Trophoblast cell (in vitro differentiated cells and primary cell): ENCODE results near the gene WNT16.

ENCODE experiments used
- DNase-seq, 2 donors: peaks; one replicate each; pipeline ENCODE4 v3.0.0-alpha.2; 2016
- H2AFZ ChIP-seq: 2 replicates; pipeline ENCODE4 v1.6.1; 2013; ENCODE audit warnings: low read length, moderate library complexity, mild to moderate bottlenecking; ENCODE audit not compliant: insufficient read depth, poor library complexity
- H2AK5ac ChIP-seq: 2 replicates; pipeline ENCODE4 v1.6.1; 2013; ENCODE audit warnings: mild to moderate bottlenecking, low read length
- H2BK120ac ChIP-seq: 2 replicates; pipeline ENCODE4 v1.6.1; 2013; ENCODE audit warnings: low read length, mild to moderate bottlenecking, moderate library complexity; ENCODE audit not compliant: insufficient read depth, poor library complexity
- H2BK12ac ChIP-seq: 2 replicates; pipeline ENCODE4 v1.6.1; 2013; ENCODE audit warnings: mild to moderate bottlenecking, low read length, moderate library complexity
- H2BK5ac ChIP-seq: 2 replicates; pipeline ENCODE4 v1.6.1; 2013; ENCODE audit warnings: low read length, low read depth, moderate library complexity, mild to moderate bottlenecking; ENCODE audit not compliant: poor library complexity
- H3K14ac ChIP-seq: 2 replicates; pipeline ENCODE4 v1.6.1; 2013; ENCODE audit warnings: mild to moderate bottlenecking, low read length
- H3K18ac ChIP-seq: 2 replicates; pipeline ENCODE4 v1.6.1; 2013; ENCODE audit warnings: mild to moderate bottlenecking, low read length
- H3K23ac ChIP-seq: 2 replicates; pipeline ENCODE4 v1.6.1; 2013; ENCODE audit warnings: low read length
- H3K27ac ChIP-seq: 2 replicates; pipeline ENCODE4 v1.5.1; 2013; ENCODE audit warnings: low read depth, mild to moderate bottlenecking, inconsistent platforms, low read length, moderate library complexity
- H3K27me3 ChIP-seq: 2 replicates; pipeline ENCODE4 v1.6.1; 2013; ENCODE audit warnings: inconsistent platforms, mild to moderate bottlenecking, low read length, moderate library complexity; ENCODE audit not compliant: insufficient read depth
- H3K36me3 ChIP-seq, 2 experiments: 1 replicate in 1 of 2; 2 replicates in 1 of 2; pipeline ENCODE4 v1.6.1; 2013; ENCODE audit warnings: low read length in 2 of 2, mild to moderate bottlenecking in 2 of 2, moderate library complexity in 1 of 2; ENCODE audit not compliant: insufficient read depth in 2 of 2, control insufficient read depth in 1 of 2
- H3K4ac ChIP-seq: 2 replicates; pipeline ENCODE4 v1.6.1; 2013; ENCODE audit warnings: low read depth, mild to moderate bottlenecking, low read length, moderate library complexity
- H3K4me1 ChIP-seq, 2 experiments: 1 replicate in 1 of 2; 2 replicates in 1 of 2; pipeline ENCODE4 v1.6.1; 2013; ENCODE audit warnings: low read length in 2 of 2, mild to moderate bottlenecking in 2 of 2, moderate library complexity in 1 of 2; ENCODE audit not compliant: insufficient read depth in 2 of 2, control insufficient read depth in 1 of 2
- H3K4me2 ChIP-seq: 2 replicates; pipeline ENCODE4 v1.6.1; 2013; ENCODE audit warnings: inconsistent platforms, mild to moderate bottlenecking, low read length, moderate library complexity
- H3K4me3 ChIP-seq: 2 replicates; pipeline ENCODE4 v1.5.1; 2013; ENCODE audit warnings: mild to moderate bottlenecking, low read depth, low read length, inconsistent platforms
- H3K79me1 ChIP-seq: one replicate; pipeline ENCODE4 v1.6.1; 2013; ENCODE audit warnings: low read length
- H3K79me2 ChIP-seq: 2 replicates; pipeline ENCODE4 v1.6.1; 2013; ENCODE audit warnings: low read length, mild to moderate bottlenecking; ENCODE audit not compliant: control insufficient read depth, insufficient read depth, poor library complexity
- H3K9ac ChIP-seq: 2 replicates; pipeline ENCODE4 v1.6.1; 2013; ENCODE audit warnings: mild to moderate bottlenecking, low read length
- H3K9me3 ChIP-seq: 2 replicates; pipeline ENCODE4 v1.6.1; 2013; ENCODE audit warnings: low read depth, mild to moderate bottlenecking, control low read depth, inconsistent platforms, low read length; ENCODE audit not compliant: insufficient read depth
- H4K12ac ChIP-seq: 2 replicates; pipeline ENCODE4 v1.6.1; 2013; ENCODE audit warnings: low read depth, mild to moderate bottlenecking, low read length, moderate library complexity
- H4K8ac ChIP-seq: 2 replicates; pipeline ENCODE4 v1.6.1; 2013; ENCODE audit warnings: low read depth, mild to moderate bottlenecking, low read length, moderate library complexity
- H4K91ac ChIP-seq: one replicate; pipeline ENCODE4 v1.6.1; 2013; ENCODE audit warnings: low read depth, mild to moderate bottlenecking, low read length, moderate library complexity
- WGBS: extraction: QIAGEN DNeasy Blood & Tissue Kit; methylation state at CpG from one replicate; pipeline ENCODE4 v1.1.7; 2013; ENCODE audit warnings: missing lambda C conversion rate; ENCODE audit not compliant: insufficient read length, insufficient coverage; ENCODE audit errors: extremely low coverage; 5-methylcytosine and 5-hydroxymethylcytosine counted together

The WNT16 gene

DNA sequence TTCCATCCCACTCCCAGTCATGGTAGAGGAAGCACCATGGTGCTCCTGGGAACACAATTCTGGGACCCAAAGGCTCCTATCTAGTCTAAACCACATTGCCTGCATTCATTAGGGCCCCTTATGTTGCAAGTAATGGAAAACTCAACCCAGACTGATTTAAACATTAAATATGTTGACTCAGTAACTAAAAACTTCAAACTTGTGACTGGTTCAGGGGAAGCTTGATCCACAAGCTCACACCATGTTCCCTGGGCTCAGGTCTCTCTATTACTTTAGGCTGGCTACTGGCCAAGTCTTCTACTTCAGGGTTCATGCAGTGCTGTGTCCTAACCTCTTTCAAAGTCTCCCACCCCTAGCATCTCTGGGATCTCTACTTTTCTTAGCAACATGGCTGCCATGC lies 13.1 kb downstream of the WNT16 start:
- no peak for DNase-seq
- no peak overlapping the region for H2BK120ac ChIP-seq
- H3K4ac ChIP-seq: no peak overlapping the region

GRCh38 chr7:121342631-121343030 lies 13.8 kb downstream of the WNT16 start:
- DNase-seq: no peak
- Histone ChIP-seq H3K79me1 (no peaks in the 10 kb centered on the region), H2AK5ac (no peak overlapping the region), H3K18ac (no peak overlapping the region), H2BK12ac (no peak overlapping the region), H3K4me2 (no peak overlapping the region), H3K9ac (no peak overlapping the region), H3K4me1 (no peaks in the 10 kb centered on the region), H4K8ac (no peak overlapping the region), H3K9me3 (no peaks in the 10 kb centered on the region), H3K23ac (no peak overlapping the region), H3K14ac (no peak overlapping the region), H4K91ac (no peak overlapping the region), H3K4me3 (no peak overlapping the region), H3K27me3 (no peaks in the 10 kb centered on the region), H3K27ac (no peak overlapping the region), H2BK120ac (no peak overlapping the region), H2BK5ac (no peak overlapping the region), H3K36me3 (no peaks in the 10 kb centered on the region), H3K4ac (no peak overlapping the region), H2AFZ (no peak overlapping the region), H3K79me2 (no peaks in the 10 kb centered on the region), H4K12ac (no peak overlapping the region)
- WGBS: no CpG with 5 or more reads among the region's 4 CpGs

More for the DNA sequence above, 13.1 kb downstream of the WNT16 start:
- Histone ChIP-seq H3K18ac (no peak overlapping the region), H3K79me2 (no peaks in the 10 kb centered on the region), H3K14ac (no peak overlapping the region), H3K79me1 (no peaks in the 10 kb centered on the region), H3K36me3 (no peaks in the 10 kb centered on the region), H4K8ac (no peak overlapping the region), H4K91ac (no peak overlapping the region), H3K4me1 (no peaks in the 10 kb centered on the region), H2BK12ac (no peak overlapping the region), H3K9ac (no peak overlapping the region), H3K27ac (no peak overlapping the region), H4K12ac (no peak overlapping the region), H3K9me3 (no peaks in the 10 kb centered on the region), H3K4me2 (no peak overlapping the region), H2BK5ac (no peak overlapping the region), H2AK5ac (no peak overlapping the region), H3K23ac (no peak overlapping the region), H3K27me3 (no peaks in the 10 kb centered on the region), H2AFZ (no peak overlapping the region), H3K4me3 (no peak overlapping the region)

DNA sequence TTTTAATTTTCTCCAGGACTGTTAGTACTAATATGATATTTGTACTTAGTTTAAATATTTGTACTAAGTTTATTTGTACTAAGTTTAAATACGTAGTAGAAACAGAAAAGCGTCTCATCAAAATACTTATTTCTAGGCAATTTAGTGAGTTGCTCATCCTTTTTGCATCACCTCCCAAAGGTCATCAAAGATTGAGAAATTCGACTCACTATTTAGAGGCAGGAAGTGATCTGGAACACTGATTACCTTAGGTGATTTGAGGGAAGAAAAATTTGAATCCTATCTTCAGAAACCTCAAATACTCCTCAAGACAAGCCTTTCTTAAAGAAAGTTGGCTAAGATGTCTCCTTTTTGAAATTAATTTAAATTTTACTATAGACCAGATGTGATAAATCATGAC lies 14.5 kb downstream of the WNT16 start:
- Histone ChIP-seq H3K36me3 (no peaks in the 10 kb centered on the region), H3K9ac (no peak overlapping the region), H3K14ac (no peak overlapping the region), H4K12ac (no peak overlapping the region), H2BK5ac (no peak overlapping the region), H3K79me2 (no peaks in the 10 kb centered on the region), H3K27ac (no peak overlapping the region), H2AFZ (no peak overlapping the region), H3K79me1 (no peaks in the 10 kb centered on the region), H3K4me2 (no peak overlapping the region), H3K4ac (no peak overlapping the region), H3K27me3 (no peaks in the 10 kb centered on the region), H4K91ac (no peak overlapping the region), H3K18ac (no peak overlapping the region), H4K8ac (no peak overlapping the region), H3K4me3 (no peak overlapping the region), H3K23ac (no peak overlapping the region), H2BK120ac (no peak overlapping the region), H2AK5ac (no peak overlapping the region), H2BK12ac (no peak overlapping the region), H3K9me3 (no peaks in the 10 kb centered on the region), H3K4me1 (no peaks in the 10 kb centered on the region)
- peak in 1 of 2 donors; percentile 26 for DNase-seq
- no CpG with 5 or more reads among the region's 3 CpGs for WGBS

DNA sequence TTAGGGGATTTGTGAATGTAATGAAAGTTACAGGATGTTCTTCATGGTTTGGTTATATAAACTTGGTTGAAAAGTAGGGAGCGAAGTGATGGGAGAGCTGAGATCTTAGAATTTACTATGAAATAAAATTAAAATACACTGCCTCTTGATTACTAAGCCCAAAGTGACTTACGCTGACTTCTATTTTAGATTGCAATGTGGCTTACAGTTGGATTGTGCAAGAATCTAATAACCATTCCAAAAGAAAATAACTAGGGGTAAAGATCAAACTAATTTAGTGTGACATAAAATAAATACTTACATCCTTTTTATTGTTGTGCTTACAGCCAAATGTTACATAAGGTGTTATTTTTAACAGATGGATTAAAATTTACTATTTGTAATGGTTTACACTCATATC lies 15.3 kb downstream of the WNT16 start:
- no peak overlapping the region for H3K18ac ChIP-seq
- H4K8ac ChIP-seq: no peak overlapping the region
- no peak overlapping the region for H3K4me3 ChIP-seq
- no peaks in the 10 kb centered on the region for H3K9me3 ChIP-seq
- no peak overlapping the region for H3K14ac ChIP-seq
- no peak overlapping the region for H3K27ac ChIP-seq
- no CpG with 5 or more reads among the region's 2 CpGs for WGBS
- H2AFZ ChIP-seq: no peak overlapping the region
- no peak for DNase-seq
- H3K27me3 ChIP-seq: no peaks in the 10 kb centered on the region
- no peaks in the 10 kb centered on the region for H3K4me1 ChIP-seq
- H2BK5ac ChIP-seq: no peak overlapping the region
- H3K36me3 ChIP-seq: no peaks in the 10 kb centered on the region
- no peak overlapping the region for H3K9ac ChIP-seq
- no peak overlapping the region for H4K91ac ChIP-seq
- H4K12ac ChIP-seq: no peak overlapping the region
- no peak overlapping the region for H2BK12ac ChIP-seq
- no peak overlapping the region for H3K4ac ChIP-seq
- H2BK120ac ChIP-seq: no peak overlapping the region
- H3K79me1 ChIP-seq: no peaks in the 10 kb centered on the region
- no peak overlapping the region for H2AK5ac ChIP-seq
- no peak overlapping the region for H3K23ac ChIP-seq
- H3K4me2 ChIP-seq: no peak overlapping the region
- no peaks in the 10 kb centered on the region for H3K79me2 ChIP-seq
